Measurements from ENCODE around the gene MAG. TPM values are rescaled to one million over a fixed set of nuclear protein-coding genes. Genes with fewer than 3 reads are reported as not detected.

MAG gene
- total RNA-seq, 1 donor from 2014 or later: 0.81 TPM

GRCh38 chr19:35296644-35297514 lies 4.9 kb downstream of the MAG start:
- no peak for DNase-seq (ENCODE audit: low spot score)
- ATAC-seq: no peak

- ATAC-seq: no peak
Measured at GRCh38 chr19:35297515-35297848, 5.5 kb downstream of the MAG start.

GRCh38 chr19:35297922-35298321 lies 6.0 kb downstream of the MAG start:
- ATAC-seq: no peak
- DNase-seq (ENCODE audit: low spot score): no peak

More at GRCh38 chr19:35297515-35297848, 5.5 kb downstream of the MAG start:
- no peak for DNase-seq (ENCODE audit: low spot score)

- ATAC-seq (no peak), DNase-seq (ENCODE audit: low spot score) (no peak)
Measured at GRCh38 chr19:35298561-35298972, 6.6 kb downstream of the MAG start.

- ATAC-seq: peak; percentile 33
Measured at GRCh38 chr19:35299523-35300338, 7.8 kb downstream of the MAG start.

GRCh38 chr19:35300339-35300649 lies 8.3 kb downstream of the MAG start:
- DNase-seq (ENCODE audit: low spot score) (no peak), ATAC-seq (no peak)

More at GRCh38 chr19:35299523-35300338, 7.8 kb downstream of the MAG start:
- DNase-seq (ENCODE audit: low spot score): no peak

- no peak for ATAC-seq
- no peak for DNase-seq (ENCODE audit: low spot score)
Measured at GRCh38 chr19:35301961-35302360, 10.0 kb downstream of the MAG start.

- DNase-seq (ENCODE audit: low spot score) (no peak), ATAC-seq (no peak)
Measured at GRCh38 chr19:35302446-35302845, 10.5 kb downstream of the MAG start.

GRCh38 chr19:35303357-35303915 lies 11.5 kb downstream of the MAG start:
- no peak for ATAC-seq
- DNase-seq (ENCODE audit: low spot score): no peak

GRCh38 chr19:35304036-35304435 lies 12.1 kb downstream of the MAG start:
- ATAC-seq (no peak), DNase-seq (ENCODE audit: low spot score) (no peak)

- no peak for ATAC-seq
- DNase-seq (ENCODE audit: low spot score): no peak
Measured at GRCh38 chr19:35305181-35305580, 13.2 kb downstream of the MAG start.

GRCh38 chr19:35306473-35307246 lies 14.7 kb downstream of the MAG start:
- ATAC-seq: no peak
- DNase-seq (ENCODE audit: low spot score): no peak

- DNase-seq (ENCODE audit: low spot score): no peak
- no peak for ATAC-seq
Measured at GRCh38 chr19:35307931-35308330, 16.0 kb downstream of the MAG start.

GRCh38 chr19:35308910-35309309 lies 16.9 kb downstream of the MAG start:
- no peak for ATAC-seq
- no peak for DNase-seq (ENCODE audit: low spot score)

GRCh38 chr19:35309481-35310279 lies 17.7 kb downstream of the MAG start:
- DNase-seq (ENCODE audit: low spot score) (no peak), ATAC-seq (peak; percentile 45)

- no peak for DNase-seq (ENCODE audit: low spot score)
- ATAC-seq: no peak
Measured at GRCh38 chr19:35310331-35310730, 18.4 kb downstream of the MAG start.

GRCh38 chr19:35310811-35311465 lies 19.0 kb downstream of the MAG start:
- no peak for DNase-seq (ENCODE audit: low spot score)
- no peak for ATAC-seq

- no peak for ATAC-seq
- no peak for DNase-seq (ENCODE audit: low spot score)
Measured at GRCh38 chr19:35311901-35312665, 20.1 kb downstream of the MAG start.

GRCh38 chr19:35313587-35313986 lies 21.6 kb downstream of the MAG start:
- DNase-seq (ENCODE audit: low spot score) (no peak), ATAC-seq (no peak)
